HG03066 (cell line): ENCODE results near the gene TMEM132D.

Source experiments
- ATAC-seq: cut with Tn5 transposase; IDR thresholded peaks from one replicate; pipeline ENCODE4 v1.9.1; 2021; ENCODE audit warnings: low read depth; ENCODE audit not compliant: unreplicated experiment

Gene TMEM132D

DNA sequence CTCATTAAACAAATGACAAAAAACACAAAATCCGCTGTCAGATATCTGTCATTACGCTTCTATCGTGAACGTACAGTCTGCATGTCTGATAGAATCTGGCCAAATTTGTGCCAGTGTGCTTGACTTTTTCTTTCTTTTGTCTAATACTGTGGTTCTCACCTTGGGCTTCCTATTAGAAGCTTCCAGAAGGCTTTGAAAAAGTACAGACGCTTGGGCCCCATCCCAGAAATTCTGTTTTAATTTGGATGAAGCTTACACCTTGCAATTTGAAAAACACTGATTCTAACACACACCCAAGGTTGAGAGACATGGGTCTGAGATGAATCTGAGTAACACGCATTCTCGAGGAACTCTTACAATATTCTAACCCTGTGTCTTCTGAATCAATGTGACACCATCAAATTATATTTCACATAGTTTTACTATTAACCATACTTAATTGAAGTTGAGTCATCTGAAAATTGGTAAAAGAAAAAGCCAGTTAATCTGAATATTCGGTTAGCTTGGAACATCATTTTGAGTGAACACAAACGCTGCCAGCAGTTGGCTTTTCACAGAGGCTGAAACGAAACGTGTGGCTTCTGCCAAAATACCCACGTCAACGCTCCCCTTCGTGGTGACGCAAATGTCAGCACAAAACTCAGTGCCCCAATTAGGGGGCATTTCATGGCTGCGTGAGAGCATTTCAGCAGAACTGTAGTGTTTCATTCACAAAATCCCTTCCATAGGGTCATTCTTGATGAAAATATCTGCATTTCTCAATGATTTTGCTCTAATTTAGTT lies 420.5 kb downstream of the TMEM132D start:
- no peak for ATAC-seq

DNA sequence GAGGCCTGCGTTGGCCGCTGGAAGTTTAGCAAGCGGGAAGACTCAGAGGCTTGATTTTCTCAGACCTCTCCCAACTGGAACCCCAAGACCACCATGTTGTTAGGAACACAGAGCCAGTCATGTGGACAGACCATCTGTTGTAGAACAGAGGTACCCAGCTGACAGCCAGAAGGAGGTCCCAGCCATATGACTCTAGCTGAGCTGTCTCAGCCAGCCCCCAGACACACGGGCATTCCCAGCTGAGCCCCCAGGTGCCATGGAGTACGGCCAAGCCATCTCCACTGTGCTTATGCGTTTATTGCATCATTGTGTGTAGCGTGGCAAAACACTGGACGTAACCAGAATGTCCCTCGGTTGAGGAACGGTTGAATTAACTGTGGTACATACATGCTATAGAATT lies 421.9 kb downstream of the TMEM132D start:
- no peak for ATAC-seq

DNA sequence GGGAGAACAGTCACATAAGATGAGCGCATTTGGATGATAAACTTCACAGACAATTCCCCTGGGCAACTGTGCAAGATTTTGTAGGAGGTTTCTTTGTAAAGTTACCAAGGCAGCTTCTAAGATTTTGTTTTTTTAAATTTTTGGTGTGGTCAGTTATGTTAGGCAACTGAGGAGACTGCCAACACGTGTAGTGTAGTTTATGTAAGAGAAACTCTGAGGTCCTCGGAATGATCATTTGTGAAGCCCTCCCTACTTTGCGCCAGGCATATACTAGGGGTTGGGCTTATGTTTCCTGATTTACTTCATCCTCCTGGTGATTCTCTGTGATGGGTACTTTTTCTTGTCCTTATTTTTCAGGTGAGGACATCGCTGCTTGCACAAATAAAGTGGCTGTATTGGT lies 433.6 kb downstream of the TMEM132D start:
- ATAC-seq, result no peak

DNA sequence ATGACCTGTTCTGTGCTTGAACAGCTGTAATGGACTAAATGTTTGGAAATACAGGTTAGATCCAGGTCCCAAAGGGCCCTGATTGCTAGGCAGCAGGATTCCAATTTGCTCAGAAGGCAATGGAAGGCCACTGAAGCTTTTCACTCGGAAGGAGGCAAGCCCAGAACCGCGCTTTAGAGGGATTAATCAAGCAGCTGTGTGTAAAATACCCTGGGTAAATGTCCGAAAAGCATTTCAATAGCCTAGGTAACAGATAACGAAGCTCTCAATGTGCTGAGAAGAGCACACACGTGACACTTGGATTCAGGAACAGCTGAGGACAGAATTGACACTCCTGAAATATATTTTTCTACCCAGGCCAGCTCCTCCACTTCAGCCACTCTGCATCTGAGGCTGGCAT lies 436.1 kb downstream of the TMEM132D start:
- no peak for ATAC-seq

DNA sequence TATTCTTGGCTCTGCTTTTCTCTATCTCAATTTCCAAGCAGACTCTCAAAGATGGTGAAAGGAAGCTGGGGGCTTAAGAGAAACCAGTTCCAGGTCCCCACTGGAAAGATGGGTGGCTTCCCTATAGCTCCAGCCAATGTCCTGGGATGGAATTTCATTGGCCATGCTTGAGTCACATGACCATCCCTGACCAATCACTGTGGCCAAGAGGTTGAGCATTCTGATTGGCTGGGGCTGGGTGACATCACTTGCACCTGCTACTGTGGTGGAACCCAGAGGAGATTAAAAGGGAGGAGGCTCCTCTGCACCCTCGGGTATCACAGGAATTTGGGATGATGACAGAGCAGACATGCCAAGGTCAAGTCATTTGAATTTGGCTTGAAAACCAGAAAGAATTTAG lies 436.5 kb downstream of the TMEM132D start:
- no peak for ATAC-seq

DNA sequence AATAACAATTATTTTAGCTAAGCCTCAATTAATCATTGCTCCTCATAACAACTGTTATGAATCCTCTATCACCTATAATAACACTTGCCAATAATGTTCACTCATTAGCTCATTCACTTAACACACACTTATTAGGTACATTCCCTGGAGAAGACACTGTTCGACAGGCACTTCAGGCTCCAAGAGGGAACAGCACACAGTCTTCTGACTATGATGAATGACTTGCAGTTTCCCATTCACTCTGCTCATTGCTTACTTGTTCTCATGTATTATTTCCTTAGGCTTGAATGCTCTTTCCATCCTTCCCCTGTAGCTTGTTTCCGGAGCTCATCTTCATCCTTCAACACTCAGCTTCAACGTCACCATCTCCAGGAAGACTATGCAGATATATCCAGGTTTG lies 437.3 kb downstream of the TMEM132D start:
- no peak for ATAC-seq

DNA sequence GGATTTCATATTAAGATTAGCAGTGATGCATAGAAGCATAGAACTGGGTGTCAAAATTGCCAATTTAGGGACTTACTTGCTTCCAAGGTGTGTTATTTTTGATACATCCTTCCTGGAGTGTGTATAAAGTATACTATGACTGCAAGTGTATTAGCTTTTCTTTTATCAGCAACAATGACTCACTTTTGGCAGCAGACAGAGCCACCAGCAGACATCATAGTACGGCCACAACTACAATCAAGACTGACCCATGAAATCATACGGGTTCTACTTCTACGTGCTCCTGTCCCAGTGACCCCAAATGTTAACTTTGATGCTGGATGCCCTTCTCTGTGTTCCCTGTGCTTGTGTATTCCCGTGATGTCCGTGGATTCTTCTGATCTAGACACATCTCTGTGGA lies 443.9 kb downstream of the TMEM132D start:
- ATAC-seq, result no peak

DNA sequence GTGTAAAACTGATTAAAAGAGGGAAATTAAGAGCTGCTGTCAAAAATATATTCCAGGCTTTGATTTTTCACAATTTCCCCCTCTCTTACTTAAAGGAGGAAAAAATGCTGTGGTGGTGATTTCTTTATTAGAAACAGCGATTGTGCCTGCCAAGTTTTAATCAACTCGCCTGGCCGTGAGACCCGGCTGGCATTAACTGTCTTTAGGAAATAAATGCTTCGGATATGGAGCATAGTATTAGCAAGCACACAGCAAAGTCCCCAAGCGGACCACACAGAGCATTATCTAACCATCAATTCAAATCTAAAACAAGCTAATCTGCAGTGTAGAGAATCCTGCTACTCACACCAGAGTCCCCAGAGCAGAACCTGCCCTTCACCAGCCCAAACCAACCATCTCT lies 457.1 kb downstream of the TMEM132D start:
- ATAC-seq, result no peak

DNA sequence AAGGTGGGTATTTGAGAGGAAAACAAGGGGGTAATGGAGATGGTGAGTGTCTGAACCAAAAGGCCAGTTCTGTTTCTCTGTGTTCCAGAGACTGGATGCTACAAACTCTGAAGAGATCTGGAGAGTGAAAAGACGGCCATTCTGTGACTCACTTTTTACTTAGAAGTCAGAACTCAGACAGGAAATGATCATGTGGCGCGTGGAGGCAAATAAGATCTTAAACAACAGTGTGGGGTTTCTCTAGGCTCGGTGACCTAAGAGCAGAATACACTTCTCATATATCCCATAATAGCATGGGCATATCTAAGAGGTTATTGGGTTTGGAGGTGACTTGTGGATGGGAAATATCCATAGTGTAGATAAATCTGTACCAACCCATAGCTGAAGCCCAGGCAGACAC lies 463.5 kb downstream of the TMEM132D start:
- ATAC-seq, result no peak

DNA sequence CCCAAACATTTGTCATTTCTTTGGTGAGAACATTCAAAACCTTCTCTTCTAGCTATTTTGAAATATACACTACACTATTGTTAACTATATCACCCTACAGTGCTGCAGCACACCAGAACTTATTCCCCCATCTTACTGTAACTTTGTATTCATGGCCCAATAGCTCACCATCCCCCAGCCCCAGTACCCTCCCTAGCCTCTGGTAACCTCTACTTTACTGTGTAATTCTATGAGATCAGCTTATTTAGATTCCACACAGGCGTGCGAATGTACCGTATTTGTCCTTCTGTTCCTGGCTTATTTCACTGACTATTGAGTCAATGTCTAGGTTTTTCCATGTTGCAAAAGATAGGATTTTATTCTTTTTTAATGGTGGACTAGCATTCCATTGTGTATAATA lies 469.0 kb downstream of the TMEM132D start:
- no peak for ATAC-seq

DNA sequence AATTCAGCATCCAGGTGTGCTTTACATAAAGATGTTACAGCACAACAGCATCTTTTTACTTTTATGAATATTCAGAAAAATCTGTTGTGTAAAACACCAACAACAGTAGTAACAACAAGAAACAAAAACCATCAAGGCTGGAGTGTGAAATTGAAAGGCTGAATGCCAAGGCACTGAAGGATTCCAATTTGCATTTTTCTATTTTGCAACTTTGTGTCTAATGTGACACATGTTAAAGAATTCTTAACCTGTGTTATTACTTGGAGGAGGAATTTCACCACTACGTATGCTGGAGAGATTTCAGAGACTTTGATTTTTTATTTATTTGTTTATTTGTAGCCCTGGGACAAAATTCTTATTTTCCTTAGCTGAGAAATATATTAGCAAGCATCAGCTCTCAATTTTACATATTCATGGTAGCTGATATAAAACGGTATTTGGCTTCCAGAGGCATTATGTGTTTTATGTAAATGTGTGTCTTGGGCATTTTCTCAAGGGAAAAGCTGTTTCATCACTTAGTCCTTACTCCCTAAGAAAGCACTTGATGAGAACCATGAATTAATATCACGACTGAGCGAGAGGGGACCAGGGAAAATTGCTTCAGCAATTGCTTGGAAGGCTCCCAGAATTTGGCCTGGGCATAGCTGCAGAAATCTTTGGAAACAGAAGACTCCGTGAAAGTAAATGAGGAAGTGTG lies 475.4 kb downstream of the TMEM132D start:
- ATAC-seq, result no peak

DNA sequence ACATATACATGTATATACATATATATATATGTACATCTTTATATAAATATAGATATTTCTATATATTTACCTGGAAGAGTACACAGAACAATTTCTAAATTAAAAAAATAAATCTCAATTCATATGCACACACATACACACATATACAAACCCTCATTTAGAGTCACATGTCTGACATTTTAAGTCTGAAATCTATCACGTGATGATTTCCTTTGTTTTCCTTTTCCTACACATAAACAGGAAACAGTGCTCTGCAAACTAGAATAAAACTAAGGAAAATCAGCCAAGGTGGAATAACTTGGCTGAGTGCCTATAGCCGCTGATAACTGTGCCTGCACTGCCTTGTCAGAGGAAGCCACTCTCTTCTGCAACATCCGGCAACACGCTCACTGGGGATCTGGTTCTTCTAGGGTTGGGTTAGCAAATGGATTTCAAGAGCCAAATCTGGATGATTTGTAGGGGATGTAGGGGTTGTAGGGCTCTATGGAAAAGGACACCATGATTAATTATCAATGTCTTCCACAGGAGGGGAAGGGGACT lies 480.7 kb downstream of the TMEM132D start:
- no peak for ATAC-seq

DNA sequence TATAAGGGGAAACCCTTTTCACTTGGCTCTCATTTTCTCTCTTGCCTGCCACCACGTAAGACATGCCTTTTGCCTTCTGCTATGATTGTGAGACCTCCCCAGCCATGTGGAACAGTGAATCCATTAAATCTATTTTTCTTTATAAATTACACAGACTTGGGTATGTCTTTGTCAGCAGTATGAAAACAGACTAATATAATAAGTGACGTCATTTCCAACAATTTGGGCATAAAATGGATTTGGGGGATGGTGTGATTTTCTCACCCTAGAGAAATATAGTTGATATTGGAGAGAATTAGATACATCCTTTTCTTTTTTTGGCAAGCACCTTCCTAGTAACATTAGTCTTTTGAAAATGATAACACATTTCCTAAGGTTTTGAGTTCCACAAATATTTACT lies 490.5 kb downstream of the TMEM132D start:
- no peak for ATAC-seq

DNA sequence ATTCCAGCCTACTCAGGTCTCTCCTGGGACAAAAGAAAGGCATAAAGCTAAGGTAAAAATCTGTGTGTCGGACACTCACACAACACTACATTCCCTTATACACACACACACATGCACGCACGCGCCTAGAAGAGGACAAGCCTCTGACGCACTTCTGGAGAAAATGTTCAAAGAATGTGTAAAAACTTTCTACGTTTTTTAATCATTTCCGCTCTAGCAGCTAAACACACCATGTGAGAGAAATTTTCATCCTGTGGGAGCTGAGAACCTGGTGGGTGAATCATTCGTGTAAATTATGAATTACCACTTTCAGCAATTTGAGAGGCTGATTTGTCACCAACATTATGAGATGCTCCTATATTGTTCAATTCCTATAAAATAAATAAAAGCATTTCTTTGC lies 494.5 kb downstream of the TMEM132D start:
- no peak for ATAC-seq

DNA sequence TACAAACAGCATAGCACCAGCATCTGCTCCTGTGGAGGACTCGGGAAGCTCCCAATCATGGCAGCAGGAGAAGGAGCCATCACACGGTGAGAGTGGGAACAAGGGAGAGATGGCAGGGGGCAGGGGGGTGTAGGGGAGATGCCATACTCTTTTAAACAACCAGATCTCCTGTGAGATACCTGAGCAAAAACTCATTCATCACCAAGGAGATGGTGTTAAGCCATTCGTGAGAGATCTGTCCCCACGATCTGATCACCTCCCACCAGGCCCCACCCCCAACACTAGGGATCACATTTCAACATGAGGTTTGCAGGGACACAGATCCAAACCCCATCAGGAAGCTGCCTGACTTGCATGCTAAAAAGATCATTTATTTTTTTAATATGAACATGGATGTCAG lies 499.3 kb downstream of the TMEM132D start:
- ATAC-seq, result no peak

DNA sequence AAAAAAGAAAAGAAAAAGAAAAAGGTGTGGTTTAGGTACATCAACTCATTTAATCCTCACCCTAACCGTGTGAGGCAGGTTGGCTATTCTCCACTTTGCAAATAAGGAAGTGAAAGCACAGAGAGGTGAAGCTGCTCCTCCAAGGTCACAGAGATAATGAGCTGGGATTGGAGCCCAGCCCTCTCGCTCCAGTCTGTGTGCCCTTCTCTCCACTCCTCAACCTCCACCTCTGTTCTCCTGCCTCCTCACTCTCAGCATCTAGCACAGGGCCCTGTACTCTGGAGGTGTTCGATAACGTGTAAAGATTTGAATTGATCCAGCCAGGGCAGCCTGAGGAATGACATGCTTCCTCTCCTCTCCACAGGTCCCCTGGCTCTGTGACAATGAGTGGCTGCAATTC lies 502.3 kb downstream of the TMEM132D start:
- ATAC-seq, result no peak

DNA sequence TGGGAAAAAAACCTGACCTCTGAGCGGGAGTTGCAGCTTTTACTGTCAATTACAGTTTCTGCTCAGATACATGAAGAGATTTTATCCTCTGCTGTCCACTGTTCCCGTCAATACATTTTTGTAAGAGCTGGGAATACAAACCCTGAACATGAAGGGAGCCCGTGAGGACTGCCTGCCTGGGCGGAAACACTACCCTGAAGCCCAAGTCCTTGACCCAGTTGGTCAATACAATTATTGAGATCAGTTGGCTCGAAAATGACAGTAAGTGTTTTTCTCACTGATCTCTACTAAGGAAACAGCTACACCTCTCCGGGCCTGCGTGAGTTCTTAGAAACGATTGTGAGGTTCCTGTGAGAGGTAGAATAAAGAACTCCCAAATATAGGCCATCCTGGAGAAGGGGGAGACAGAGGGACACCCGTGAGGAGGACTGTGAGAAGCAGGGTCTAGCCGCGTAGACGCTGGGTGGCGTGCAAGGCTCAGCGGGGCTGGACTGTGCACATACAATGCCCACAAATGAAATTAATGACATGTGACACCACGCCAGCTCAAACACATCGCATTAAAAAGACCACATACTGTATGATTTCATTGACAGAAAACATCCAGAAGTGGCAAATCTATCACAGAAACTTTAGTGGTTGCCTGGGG lies 509.5 kb downstream of the TMEM132D start:
- no peak for ATAC-seq

DNA sequence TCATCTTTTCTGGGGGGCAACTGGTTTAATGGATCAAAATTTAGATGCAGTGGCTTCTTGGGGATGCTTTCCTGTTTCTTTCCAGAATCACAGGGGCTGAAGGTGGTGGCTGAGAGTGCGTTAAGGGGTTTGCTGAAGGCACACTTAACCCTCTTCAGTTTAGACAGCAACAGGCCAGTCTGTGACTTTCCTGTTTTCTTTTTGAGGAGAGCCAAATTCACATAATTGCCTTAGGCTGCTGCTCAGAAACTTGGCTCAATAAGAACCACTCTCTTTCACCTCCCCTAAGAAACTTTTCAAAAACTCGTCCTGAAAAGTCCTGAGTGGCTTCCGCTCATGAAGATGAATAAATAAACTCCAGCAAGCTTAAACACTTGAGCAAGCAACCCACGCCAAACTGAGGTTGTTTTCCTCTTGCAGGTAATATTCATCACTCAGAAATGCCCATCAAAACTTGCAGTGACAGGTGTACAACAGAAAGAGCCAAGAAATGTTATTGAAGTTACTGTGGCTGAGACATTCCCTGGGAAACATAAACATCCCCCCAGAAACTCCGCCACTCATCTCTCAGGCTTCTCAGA lies 510.4 kb downstream of the TMEM132D start:
- ATAC-seq, result no peak

DNA sequence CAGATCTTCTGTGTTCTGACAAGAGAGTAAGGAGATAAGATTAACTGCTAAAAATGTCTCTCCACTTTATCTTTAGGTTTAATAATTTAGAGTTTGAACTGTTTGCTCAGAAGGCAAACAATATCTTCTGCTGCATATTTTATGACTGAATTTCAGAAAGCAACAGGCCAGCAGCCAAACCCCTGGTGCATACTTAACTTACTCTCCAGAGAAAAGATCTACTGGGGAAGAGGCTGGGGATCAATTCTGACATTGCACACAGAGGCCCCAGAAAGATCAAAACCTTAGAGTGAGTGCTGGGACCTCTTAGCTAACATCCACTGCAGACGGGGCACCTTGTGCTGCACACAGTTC lies 518.2 kb downstream of the TMEM132D start:
- no peak for ATAC-seq

DNA sequence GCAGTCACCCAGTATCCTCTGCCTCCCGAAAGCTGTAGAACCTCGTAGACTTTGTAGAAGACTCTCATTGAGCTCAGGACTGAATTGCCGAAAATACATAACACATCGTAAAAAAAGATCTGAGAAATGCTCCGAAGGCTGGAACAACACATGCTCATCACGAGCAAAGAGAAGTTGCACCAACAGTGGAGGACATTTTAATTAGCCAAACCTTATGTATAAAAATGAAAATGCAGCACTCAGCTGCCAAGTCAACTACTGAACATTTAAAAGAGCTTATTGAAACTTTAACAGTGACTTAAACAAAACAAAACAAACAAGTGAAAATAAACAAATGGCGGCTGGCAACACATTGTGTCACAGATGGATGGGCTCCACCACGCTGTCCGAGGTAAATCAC lies 519.9 kb downstream of the TMEM132D start:
- ATAC-seq, result no peak

DNA sequence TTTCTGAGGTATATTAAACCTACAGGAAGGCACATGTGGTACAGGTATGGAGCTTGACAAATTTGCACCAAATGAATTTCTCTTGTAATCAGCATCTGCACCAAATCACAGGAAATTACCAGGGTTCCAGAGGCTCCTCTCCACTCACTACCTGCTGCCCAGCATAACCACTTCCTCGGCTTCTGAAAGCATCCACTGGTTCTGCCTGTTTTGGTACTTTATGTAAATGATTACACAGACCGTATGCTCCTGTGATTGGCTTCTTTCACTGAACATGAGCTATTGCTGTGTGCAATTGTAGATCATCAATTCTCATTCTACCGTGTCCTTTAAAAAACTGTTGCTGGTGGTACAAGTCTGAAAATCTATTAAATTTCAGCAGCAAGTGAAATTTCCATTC lies 522.1 kb downstream of the TMEM132D start:
- ATAC-seq, result no peak
